Spleen (tissue), 11 donors: Measurements from ENCODE around the gene TBC1D22B. TPM values are rescaled to one million over a fixed set of nuclear protein-coding genes. Genes with fewer than 3 reads are reported as not detected.

Source experiments
- DNase-seq: peaks from one replicate; pipeline ENCODE4 v3.0.0-alpha.2; 2020
- H3K27ac ChIP-seq, 8 donors: fragments of 200-600 bp; sonication (generic) in 7 of 8; 1 replicate in 4 of 8; 2 replicates in 4 of 8; pipeline versions ENCODE4 v1.5.0 to v1.8.0; 2016 to 2021; ENCODE audit warnings: inconsistent platforms in 4 of 8, mild to moderate bottlenecking in 4 of 8, moderate library complexity in 1 of 8
- H3K27me3 ChIP-seq, 7 donors: fragments of 200-600 bp; sonication (generic) in 6 of 7; replicated peaks in 1 of 7; 1 replicate in 4 of 7; 2 replicates in 3 of 7; pipeline versions ENCODE4 v1.5.0 to v1.8.0; 2016 to 2021; ENCODE audit warnings: inconsistent platforms in 3 of 7, mild to moderate bottlenecking in 1 of 7
- H3K36me3 ChIP-seq, 6 donors: fragments of 200-600 bp; sonication (generic) in 5 of 6; 1 replicate in 4 of 6; 2 replicates in 2 of 6; pipeline versions ENCODE4 v1.5.0 to v1.8.0; 2016 to 2021; ENCODE audit warnings: inconsistent platforms in 2 of 6
- H3K4me1 ChIP-seq, 6 donors: fragments of 200-600 bp; sonication (generic) in 5 of 6; 1 replicate in 3 of 6; 2 replicates in 3 of 6; pipeline versions ENCODE4 v1.5.0 to v1.8.0; 2016 to 2021; ENCODE audit warnings: inconsistent platforms in 3 of 6
- H3K4me3 ChIP-seq, 8 donors: fragments of 200-600 bp; sonication (generic) in 7 of 8; 1 replicate in 4 of 8; 2 replicates in 4 of 8; pipeline versions ENCODE4 v1.5.0 to v1.8.0; 2016 to 2021; ENCODE audit warnings: inconsistent platforms in 4 of 8, mild to moderate bottlenecking in 4 of 8, moderate library complexity in 2 of 8
- H3K9me3 ChIP-seq, 8 donors: fragments of 200-600 bp; sonication (generic) in 7 of 8; 1 replicate in 4 of 8; 2 replicates in 4 of 8; pipeline versions ENCODE4 v1.5.0 to v1.8.0; 2016 to 2021; ENCODE audit warnings: inconsistent platforms in 4 of 8
- CTCF ChIP-seq, 11 experiments: fragments of 200-600 bp in 7 of 11; fragments of 450-650 bp in 4 of 11; sonication (generic) in 4 of 11; IDR thresholded peaks in 8 of 11; conservative IDR thresholded peaks in 3 of 11; 1 replicate in 7 of 11; 2 replicates in 4 of 11; pipeline versions ENCODE4 v1.4.0 to v1.8.0; 2016 to 2021; ENCODE audit warnings: antibody characterized with exemption in 11 of 11, inconsistent platforms in 4 of 11, mild to moderate bottlenecking in 1 of 11
- POLR2A ChIP-seq, 3 donors: fragments of 450-650 bp; IDR thresholded peaks; one replicate each; pipeline ENCODE4 v1.5.1; 2017; ENCODE audit warnings: antibody characterized with exemption in 3 of 3, mild to moderate bottlenecking in 1 of 3
- POLR2AphosphoS5 ChIP-seq, 3 donors: sonication (generic); formaldehyde crosslinking; IDR thresholded peaks; one replicate each; pipeline ENCODE4 v1.5.1; 2017; ENCODE audit warnings: antibody characterized with exemption in 3 of 3
- WGBS, 5 donors: extraction: QIAGEN DNeasy Blood & Tissue Kit in 3 of 5; methylation state at CpG; one replicate each; pipeline versions ENCODE4 v1.1.5 to v1.1.7; 2013 to 2018; 5-methylcytosine and 5-hydroxymethylcytosine counted together
- intact Hi-C: fragments of 100-400 bp; cut with DNase I; formaldehyde crosslinking; loops from one replicate; pipeline ENCODE4 v1.15.0; 2023; ENCODE audit warnings: low total_unique reads
- polyA plus RNA-seq, 3 donors: library from polyadenylated mRNA; stranded (reverse); fragments of 200-250 nt; gene quantifications; one replicate each; pipeline ENCODE4 v1.2.1, GENCODE V29; 2013
- total RNA-seq, 7 donors: library from RNA; depleted of rRNA in 3 of 7; stranded (reverse); fragments of >200 nt in 3 of 7; fragmentation: NEBNext Ultra II Directional in 4 of 7; extraction: Animal tissue kit (Norgen Biotek cat#: 25700) in 4 of 7; gene quantifications; one replicate each; pipeline versions ENCODE4 v1.1.0 to v1.2.1, GENCODE V29; 2016 to 2021
- donor health status: healthy with polysubstance abuse.
- donor health status: DM: no; HTN: no; CAD: no; lungs with moderate emphysema.
- donor health status: DM: no; HTN: no; CAD: no.
- donor health status: Bipolar disorder and iron deficiency.
- donor health status: healthy.
- donor health status: DM: no; HTN: no; CAD: no.
- donor health status: DM: yes; HTN: yes; CAD: no.

Gene TBC1D22B
- total and polyA plus RNA-seq, 10 donors: 4.2 to 12.7 (median 9.4) TPM

DNA sequence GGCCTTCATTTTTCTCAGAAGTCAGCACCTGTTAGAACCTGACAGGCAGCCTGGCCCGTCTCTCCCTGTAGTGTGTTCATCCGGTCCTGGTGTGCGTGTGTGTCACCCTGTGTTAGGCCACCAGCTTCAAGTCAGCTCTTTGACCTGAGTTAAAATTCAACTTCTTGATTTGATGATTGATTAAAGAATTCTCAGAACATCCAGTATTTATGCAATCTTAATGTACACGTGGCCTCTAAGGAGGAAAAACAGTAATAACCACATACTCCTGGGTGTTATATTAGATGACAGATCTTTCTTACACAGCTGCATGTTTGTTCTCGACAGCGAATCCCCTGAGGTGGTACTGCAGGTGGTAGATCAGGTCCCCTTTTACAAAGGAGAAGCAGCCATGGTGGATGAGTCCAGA is 19.4 kb downstream of the TBC1D22B start:
- H3K36me3 ChIP-seq: peaks cover 0 to 44% (median 17%) of the 10 kb centered on the region in 6 donors
- DNase-seq: no peak
- no peak overlapping the region for H3K27ac ChIP-seq
- H3K4me3 ChIP-seq: no peak overlapping the region
- peaks cover 3 to 84% (median 27%) of the 10 kb centered on the region in 6 donors for H3K4me1 ChIP-seq
- 37 to 74% (median 55%) methylated on average over 6 of the region's 6 CpGs for WGBS, 5 donors
- TF ChIP-seq POLR2A (IDR thresholded peaks at IDR 0.05) (no peak), CTCF (IDR thresholded peaks at IDR 0.05 in 8 of 11, conservative IDR thresholded peaks at IDR 0.05 in 3 of 11) (no peak), POLR2AphosphoS5 (IDR thresholded peaks at IDR 0.05) (no peak)
- intact Hi-C loops: no loop called here
- H3K27me3 ChIP-seq: no peaks in the 10 kb centered on the region
- H3K9me3 ChIP-seq: no peaks in the 10 kb centered on the region

DNA sequence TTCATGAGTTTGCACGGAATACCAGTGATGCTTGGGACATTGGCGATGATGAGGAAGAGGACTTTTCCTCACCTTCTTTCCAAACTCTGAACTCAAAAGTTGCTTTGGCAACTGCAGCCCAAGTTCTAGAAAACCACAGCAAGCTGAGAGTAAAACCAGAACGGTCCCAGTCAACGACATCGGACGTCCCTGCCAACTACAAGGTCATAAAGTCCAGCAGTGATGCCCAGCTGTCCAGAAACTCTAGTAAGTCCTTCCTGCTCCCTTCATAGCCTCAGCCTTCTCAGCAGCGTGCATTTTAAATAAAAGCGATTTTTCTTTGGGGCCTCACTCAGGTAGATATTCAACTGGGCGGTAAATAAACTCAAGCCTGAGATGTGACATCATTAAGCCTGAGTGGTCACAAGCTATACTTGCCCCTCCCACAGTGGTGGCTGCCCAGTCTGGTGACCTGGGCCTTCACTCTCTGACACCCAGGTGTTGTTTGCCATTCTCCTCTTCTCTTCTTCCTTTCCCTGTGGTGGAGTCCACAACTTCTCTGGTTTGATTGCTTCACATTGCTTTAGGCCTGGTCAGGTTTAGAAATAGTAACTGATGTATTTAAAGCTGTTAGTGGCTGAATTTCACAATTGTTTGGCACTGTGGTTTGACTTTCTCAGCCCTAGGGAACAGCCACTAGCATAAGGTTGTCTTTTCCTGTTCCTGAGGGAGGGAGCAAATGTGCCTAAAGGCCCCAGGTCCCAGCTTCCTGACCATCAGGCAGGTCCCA is 22.0 kb downstream of the TBC1D22B start:
- peak overlapping the region in 2 of 8 donors; percentile 33 to 54 for H3K27ac ChIP-seq
- H3K27me3 ChIP-seq: no peaks in the 10 kb centered on the region
- WGBS, 5 donors: 54 to 85% (median 58%) methylated on average over 9 of the region's 9 CpGs

GRCh38 chr6:37280162-37280887 is 22.8 kb downstream of the TBC1D22B start:
- intact Hi-C loops: no loop called here
- no peaks in the 10 kb centered on the region for H3K27me3 ChIP-seq
- no peaks in the 10 kb centered on the region for H3K9me3 ChIP-seq
- peaks cover 0 to 70% (median 48%) of the 10 kb centered on the region in 6 donors for H3K36me3 ChIP-seq
- DNase-seq: no peak
- no peak overlapping the region for H3K4me3 ChIP-seq
- 66 to 85% (median 72%) methylated on average over 6 to 8 of the region's 8 CpGs for WGBS, 5 donors
- H3K27ac ChIP-seq: peak overlapping the region in 2 of 8 donors; percentile 33 to 54
- no peak for TF ChIP-seq CTCF (IDR thresholded peaks at IDR 0.05 in 8 of 11, conservative IDR thresholded peaks at IDR 0.05 in 3 of 11)
- TF ChIP-seq POLR2AphosphoS5 (IDR thresholded peaks at IDR 0.05): no peak
- no peak for TF ChIP-seq POLR2A (IDR thresholded peaks at IDR 0.05)
- H3K4me1 ChIP-seq: peaks cover 3 to 83% (median 27%) of the 10 kb centered on the region in 6 donors

More for the DNA sequence above, 22.0 kb downstream of the TBC1D22B start:
- intact Hi-C loops: no loop called here
- Histone ChIP-seq H3K4me1 (peaks cover 3 to 88% (median 29%) of the 10 kb centered on the region in 6 donors), H3K36me3 (peaks cover 0 to 62% (median 40%) of the 10 kb centered on the region in 6 donors), H3K9me3 (no peaks in the 10 kb centered on the region), H3K4me3 (no peak overlapping the region)
- DNase-seq: no peak
- TF ChIP-seq POLR2A (IDR thresholded peaks at IDR 0.05) (no peak), POLR2AphosphoS5 (IDR thresholded peaks at IDR 0.05) (no peak), CTCF (IDR thresholded peaks at IDR 0.05 in 8 of 11, conservative IDR thresholded peaks at IDR 0.05 in 3 of 11) (no peak)

GRCh38 chr6:37282371-37282770 is 24.8 kb downstream of the TBC1D22B start:
- TF ChIP-seq POLR2A (IDR thresholded peaks at IDR 0.05): no peak
- no peak for TF ChIP-seq POLR2AphosphoS5 (IDR thresholded peaks at IDR 0.05)
- no peak for TF ChIP-seq CTCF (IDR thresholded peaks at IDR 0.05 in 8 of 11, conservative IDR thresholded peaks at IDR 0.05 in 3 of 11)
- intact Hi-C loops: no loop called here
- Histone ChIP-seq H3K36me3 (peaks cover 0 to 90% (median 63%) of the 10 kb centered on the region in 6 donors), H3K27me3 (no peaks in the 10 kb centered on the region), H3K4me3 (no peak overlapping the region), H3K9me3 (no peaks in the 10 kb centered on the region), H3K27ac (no peak overlapping the region), H3K4me1 (peaks cover 0 to 63% (median 14%) of the 10 kb centered on the region in 6 donors)
- no peak for DNase-seq
- WGBS, 5 donors: 80 to 93% (median 90%) methylated on average over 2 of the region's 2 CpGs
